NCI-H1930 (cell line): ENCODE data around the gene OR11H1.
"Not testable (repeated sequence)": the region's sequence is repeated elsewhere in the genome, so short reads cannot be mapped to it uniquely, and the experiment has no call there.

Source experiments
- DNase-seq, 2 experiments: peaks; one replicate each; lab custom pipeline; 2025; lab: John Stamatoyannopoulos, UW

The OR11H1 gene

GRCh38 chr22:15527892-15528291 lies at the start of gene OR11H1:
TSS of gene OR11H1 (plus strand) at chr22:15528192. CDS start at chr22:15528192, 0 bp downstream.
- DNase-seq = not testable (repeated sequence)

- not testable (repeated sequence) for DNase-seq
Observed at GRCh38 chr22:15509967-15510366, 18.0 kb upstream of the OR11H1 start.

- not testable (repeated sequence) for DNase-seq
Observed at GRCh38 chr22:15515896-15516295, 12.1 kb upstream of the OR11H1 start.

GRCh38 chr22:15553767-15554166 lies 25.8 kb downstream of the OR11H1 start:
- not testable (repeated sequence) for DNase-seq

GRCh38 chr22:15563461-15563860 lies 35.5 kb downstream of the OR11H1 start:
- not testable (repeated sequence) for DNase-seq

- not testable (repeated sequence) for DNase-seq
Observed at GRCh38 chr22:15565063-15565462, 37.1 kb downstream of the OR11H1 start.
